Upper lobe of left lung (tissue), 6 donors: ENCODE data around the gene LRPPRC. TPM values are rescaled to one million over a fixed set of nuclear protein-coding genes. Genes with fewer than 3 reads are reported as not detected.

ENCODE experiments used
- ATAC-seq, 2 donors: fragments of 200-7000 bp; cut with Tn5 transposase; one replicate each; pipeline ENCODE4 v1.9.1; 2022; ENCODE audit warnings: mild to moderate bottlenecking in 2 of 2, moderate library complexity in 2 of 2; ENCODE audit not compliant: low FRiP score in 2 of 2
- DNase-seq, 2 donors: peaks; one replicate each; pipeline ENCODE4 v3.0.0-alpha.2; 2019 to 2020
- H3K27ac ChIP-seq, 4 donors: fragments of 200-600 bp; sonication (generic); one replicate each; pipeline ENCODE4 v1.5.1; 2016 to 2019
- H3K27me3 ChIP-seq, 4 donors: fragments of 200-600 bp; sonication (generic); one replicate each; pipeline ENCODE4 v1.5.1; 2017 to 2019
- H3K36me3 ChIP-seq, 4 donors: fragments of 200-600 bp; sonication (generic); one replicate each; pipeline ENCODE4 v1.5.1; 2016 to 2019
- H3K4me1 ChIP-seq, 4 donors: fragments of 200-600 bp; sonication (generic); one replicate each; pipeline ENCODE4 v1.5.1; 2018 to 2019
- H3K4me3 ChIP-seq, 4 donors: fragments of 200-600 bp; sonication (generic); one replicate each; pipeline ENCODE4 v1.5.1; 2017 to 2019; ENCODE audit warnings: mild to moderate bottlenecking in 2 of 4, moderate library complexity in 1 of 4
- H3K9me3 ChIP-seq, 4 donors: fragments of 200-600 bp; sonication (generic); one replicate each; pipeline ENCODE4 v1.5.1; 2018 to 2019
- CTCF ChIP-seq, 6 experiments: fragments of 450-650 bp in 4 of 6; fragments of 200-600 bp in 2 of 6; sonication (generic) in 2 of 6; IDR thresholded peaks; one replicate each; pipeline ENCODE4 v1.5.1; 2016 to 2019; ENCODE audit warnings: antibody characterized with exemption in 6 of 6
- EP300 ChIP-seq, 4 donors: sonication (generic); formaldehyde crosslinking; IDR thresholded peaks; one replicate each; pipeline ENCODE4 v1.5.1; 2017; ENCODE audit warnings: antibody characterized with exemption in 4 of 4, control low read depth in 2 of 4
- POLR2A ChIP-seq, 4 donors: fragments of 450-650 bp; IDR thresholded peaks; one replicate each; pipeline ENCODE4 v1.5.1; 2016 to 2017; ENCODE audit warnings: antibody characterized with exemption in 4 of 4, mild to moderate bottlenecking in 2 of 4
- POLR2AphosphoS5 ChIP-seq, 2 donors: sonication (generic); formaldehyde crosslinking; IDR thresholded peaks; one replicate each; pipeline ENCODE4 v1.5.1; 2017; ENCODE audit warnings: antibody characterized with exemption in 2 of 2
- WGBS, 2 donors: methylation state at CpG; one replicate each; pipeline ENCODE4 v1.1.5; 2017 to 2018; 5-methylcytosine and 5-hydroxymethylcytosine counted together
- total RNA-seq, 6 donors: library from RNA; depleted of rRNA in 4 of 6; stranded (reverse); fragments of >200 nt in 4 of 6; gene quantifications; one replicate each; pipeline versions ENCODE4 v1.1.0 to v1.2.1, GENCODE V29; 2016 to 2021
- donor health status: DM: no; HTN: no; CAD: no; lungs with moderate emphysema.
- donor health status: DM: no; HTN: yes; CAD: no; lungs with severe emphysema.

Gene LRPPRC
- total RNA-seq, 6 donors from 2014 or later = 29.3 to 86.2 (median 47.2) TPM

- no peak overlapping the region for H3K4me3 ChIP-seq
- TF ChIP-seq CTCF (IDR thresholded peaks at IDR 0.05) (no peak), POLR2AphosphoS5 (IDR thresholded peaks at IDR 0.05) (no peak), EP300 (IDR thresholded peaks at IDR 0.05) (no peak), POLR2A (IDR thresholded peaks at IDR 0.05) (no peak)
- no peak for DNase-seq
- H3K9me3 ChIP-seq = no peaks in the 10 kb centered on the region
- H3K27ac ChIP-seq = peak overlapping the region in 1 of 4 donors; percentile 59
- no peak for ATAC-seq
- 74 to 76% methylated on average over 6 to 7 of the region's 7 CpGs for whole genome bisulfite sequencing, 2 donors
- H3K36me3 ChIP-seq = peaks cover 8 to 38% (median 11%) of the 10 kb centered on the region in 4 donors
- peaks cover 13 to 20% (median 17%) of the 10 kb centered on the region in 4 donors for H3K4me1 ChIP-seq
- H3K27me3 ChIP-seq = no peaks in the 10 kb centered on the region
These were observed 110.6 kb downstream of the LRPPRC start for GRCh38 chr2:43885132-43885632.

GRCh38 chr2:43884689-43885088, 111.1 kb downstream of the LRPPRC start:
- ATAC-seq (no peak), DNase-seq (no peak)
- WGBS, 2 donors = 63 to 72% methylated on average over 5 of the region's 5 CpGs
- Histone ChIP-seq H3K4me1 (peaks cover 13 to 20% (median 17%) of the 10 kb centered on the region in 4 donors), H3K36me3 (peaks cover 8 to 33% (median 11%) of the 10 kb centered on the region in 4 donors), H3K27ac (no peak overlapping the region), H3K4me3 (no peak overlapping the region), H3K9me3 (no peaks in the 10 kb centered on the region), H3K27me3 (no peaks in the 10 kb centered on the region)
- TF ChIP-seq CTCF (IDR thresholded peaks at IDR 0.05) (no peak), EP300 (IDR thresholded peaks at IDR 0.05) (no peak), POLR2A (IDR thresholded peaks at IDR 0.05) (no peak), POLR2AphosphoS5 (IDR thresholded peaks at IDR 0.05) (no peak)

GRCh38 chr2:43882312-43882711, 113.5 kb downstream of the LRPPRC start:
- no peak for TF ChIP-seq CTCF (IDR thresholded peaks at IDR 0.05)
- TF ChIP-seq POLR2A (IDR thresholded peaks at IDR 0.05) = no peak
- TF ChIP-seq POLR2AphosphoS5 (IDR thresholded peaks at IDR 0.05) = no peak
- no peak for TF ChIP-seq EP300 (IDR thresholded peaks at IDR 0.05)
- DNase-seq (no peak), ATAC-seq (no peak)
- 65 to 85% methylated on average over 4 of the region's 4 CpGs for WGBS, 2 donors
- Histone ChIP-seq H3K4me1 (peaks cover 15 to 27% (median 18%) of the 10 kb centered on the region in 4 donors), H3K27me3 (no peaks in the 10 kb centered on the region), H3K36me3 (peaks cover 0 to 9% (median 0%) of the 10 kb centered on the region in 4 donors), H3K27ac (peak overlapping the region in 1 of 4 donors; percentile 43), H3K9me3 (no peaks in the 10 kb centered on the region), H3K4me3 (no peak overlapping the region)

- Histone ChIP-seq H3K36me3 (no peaks in the 10 kb centered on the region), H3K27ac (peak overlapping the region in 1 of 4 donors; percentile 27), H3K27me3 (no peaks in the 10 kb centered on the region), H3K4me3 (no peak overlapping the region), H3K9me3 (no peaks in the 10 kb centered on the region), H3K4me1 (peaks cover 15 to 27% (median 18%) of the 10 kb centered on the region in 4 donors)
- DNase-seq (no peak), ATAC-seq (no peak)
- 86 to 92% methylated on average over 5 of the region's 5 CpGs for WGBS, 2 donors
- TF ChIP-seq EP300 (IDR thresholded peaks at IDR 0.05) = no peak
- TF ChIP-seq POLR2A (IDR thresholded peaks at IDR 0.05) = no peak
- no peak for TF ChIP-seq CTCF (IDR thresholded peaks at IDR 0.05)
- no peak for TF ChIP-seq POLR2AphosphoS5 (IDR thresholded peaks at IDR 0.05)
These were observed 114.8 kb downstream of the LRPPRC start for GRCh38 chr2:43880952-43881351.

GRCh38 chr2:43880471-43880870, 115.3 kb downstream of the LRPPRC start:
- no peaks in the 10 kb centered on the region for H3K36me3 ChIP-seq
- no peak overlapping the region for H3K4me3 ChIP-seq
- TF ChIP-seq EP300 (IDR thresholded peaks at IDR 0.05) (no peak), CTCF (IDR thresholded peaks at IDR 0.05) (no peak), POLR2A (IDR thresholded peaks at IDR 0.05) (no peak), POLR2AphosphoS5 (IDR thresholded peaks at IDR 0.05) (no peak)
- WGBS, 2 donors = 84 to 99% methylated on average over 9 of the region's 9 CpGs
- no peak overlapping the region for H3K27ac ChIP-seq
- DNase-seq (peak in 1 of 2 donors; percentile 69), ATAC-seq (no peak)
- no peaks in the 10 kb centered on the region for H3K27me3 ChIP-seq
- H3K4me1 ChIP-seq = peaks cover 15 to 27% (median 18%) of the 10 kb centered on the region in 4 donors
- no peaks in the 10 kb centered on the region for H3K9me3 ChIP-seq
